Right lobe of liver (tissue), 6 donors: ENCODE data around the gene COPB2. TPM values are rescaled to one million over a fixed set of nuclear protein-coding genes. Genes with fewer than 3 reads are reported as not detected.

Experiments
- ATAC-seq, 4 donors: fragments of 200-7000 bp; cut with Tn5 transposase; one replicate each; pipeline ENCODE4 v1.9.1; 2020; ENCODE audit warnings: mild to moderate bottlenecking in 4 of 4, moderate library complexity in 4 of 4
- DNase-seq, 3 donors: peaks; one replicate each; pipeline ENCODE4 v3.0.0-alpha.2; 2020
- H3K27ac ChIP-seq, 3 donors: fragments of 200-600 bp; one replicate each; pipeline ENCODE4 v1.8.0; 2022
- H3K27me3 ChIP-seq, 2 donors: fragments of 200-600 bp; one replicate each; pipeline ENCODE4 v1.8.0; 2022
- H3K36me3 ChIP-seq, 4 donors: fragments of 200-600 bp; sonication (generic) in 1 of 4; one replicate each; pipeline versions ENCODE4 v1.5.1 to v1.8.0; 2017 to 2022; ENCODE audit warnings: control low read depth in 1 of 4
- H3K4me1 ChIP-seq, 4 donors: fragments of 200-600 bp; sonication (generic) in 1 of 4; one replicate each; pipeline versions ENCODE4 v1.5.1 to v1.8.0; 2017 to 2022; ENCODE audit warnings: control low read depth in 1 of 4
- H3K4me3 ChIP-seq, 3 donors: fragments of 200-600 bp; one replicate each; pipeline ENCODE4 v1.8.0; 2022
- H3K9me3 ChIP-seq, 4 donors: fragments of 200-600 bp; sonication (generic) in 1 of 4; one replicate each; pipeline versions ENCODE4 v1.5.1 to v1.8.0; 2017 to 2022; ENCODE audit warnings: control low read depth in 1 of 4
- POLR2A ChIP-seq: fragments of 450-650 bp; IDR thresholded peaks from one replicate; pipeline ENCODE4 v1.6.1; 2017; ENCODE audit warnings: antibody characterized with exemption, mild to moderate bottlenecking
- WGBS: methylation state at CpG from one replicate; pipeline ENCODE4 v1.1.6; 2018; ENCODE audit warnings: low coverage, low lambda C conversion rate; ENCODE audit not compliant: insufficient coverage; ENCODE audit errors: missing lambda C conversion rate; 5-methylcytosine and 5-hydroxymethylcytosine counted together
- intact Hi-C, 2 donors: fragments of 100-400 bp; cut with DNase I; formaldehyde crosslinking; loops; one replicate each; pipeline versions ENCODE4 v1.11.2 to v1.14.1; 2022
- total RNA-seq, 6 experiments: library from RNA; depleted of rRNA in 2 of 6; stranded (reverse); fragments of >200 nt in 2 of 6; fragmentation: NEBNext Ultra II Directional in 3 of 6; extraction: Animal tissue kit (Norgen Biotek cat#: 25700) in 3 of 6; gene quantifications; one replicate each; pipeline versions ENCODE4 v1.1.0 to v1.2.4, GENCODE V29; 2016 to 2023
- TF ChIP-seq, protein P1 (sequence below), 4 donors: fragments of 200-600 bp in 3 of 4; fragments of 450-650 bp in 1 of 4; IDR thresholded peaks; one replicate each; pipeline versions ENCODE4 v1.5.1 to v1.8.0; 2016 to 2022; ENCODE audit warnings: antibody characterized with exemption in 4 of 4, mild to moderate bottlenecking in 2 of 4
- donor health status: DM: no; HTN: yes; CAD: no.
- donor health status: DM: no; HTN: no; CAD: no.
- donor health status: DM: no; HTN: no; CAD: no.
- donor health status: DM: no; HTN: yes; CAD: no.
- donor health status: DM: no; HTN: yes; CAD: no.

The COPB2 gene
- total RNA-seq, 6 experiments from 2014 or later, result 59.4 to 81.9 (median 66.2) TPM

DNA sequence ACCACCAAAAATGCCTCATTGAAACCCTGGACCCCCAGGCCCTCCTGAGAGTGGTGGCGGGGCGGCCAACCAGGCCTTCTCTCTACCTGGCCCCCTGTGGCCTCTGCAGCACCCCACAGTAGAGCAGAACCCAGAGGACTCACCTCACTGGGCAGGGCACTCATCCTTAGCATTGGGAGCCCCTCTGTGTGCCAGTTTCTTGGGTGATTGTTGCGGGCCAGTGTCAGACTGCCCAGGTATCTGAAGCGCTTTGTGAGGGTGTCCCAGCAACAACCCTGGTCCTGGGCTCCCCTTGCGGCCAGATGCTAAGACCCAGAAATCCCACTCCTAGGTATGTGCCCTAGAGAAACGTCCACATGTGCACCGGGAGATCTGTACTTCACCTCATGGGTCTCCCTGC lies 66.3 kb downstream of the COPB2 start:
- Histone ChIP-seq H3K4me1 (no peaks in the 10 kb centered on the region), H3K36me3 (no peaks in the 10 kb centered on the region), H3K27me3 (no peaks in the 10 kb centered on the region), H3K27ac (no peak overlapping the region), H3K4me3 (no peak overlapping the region), H3K9me3 (no peaks in the 10 kb centered on the region)
- WGBS, result 80% methylated on average over 2 of the region's 7 CpGs
- ATAC-seq (no peak), DNase-seq (no peak)
- TF ChIP-seq, protein P1, sequence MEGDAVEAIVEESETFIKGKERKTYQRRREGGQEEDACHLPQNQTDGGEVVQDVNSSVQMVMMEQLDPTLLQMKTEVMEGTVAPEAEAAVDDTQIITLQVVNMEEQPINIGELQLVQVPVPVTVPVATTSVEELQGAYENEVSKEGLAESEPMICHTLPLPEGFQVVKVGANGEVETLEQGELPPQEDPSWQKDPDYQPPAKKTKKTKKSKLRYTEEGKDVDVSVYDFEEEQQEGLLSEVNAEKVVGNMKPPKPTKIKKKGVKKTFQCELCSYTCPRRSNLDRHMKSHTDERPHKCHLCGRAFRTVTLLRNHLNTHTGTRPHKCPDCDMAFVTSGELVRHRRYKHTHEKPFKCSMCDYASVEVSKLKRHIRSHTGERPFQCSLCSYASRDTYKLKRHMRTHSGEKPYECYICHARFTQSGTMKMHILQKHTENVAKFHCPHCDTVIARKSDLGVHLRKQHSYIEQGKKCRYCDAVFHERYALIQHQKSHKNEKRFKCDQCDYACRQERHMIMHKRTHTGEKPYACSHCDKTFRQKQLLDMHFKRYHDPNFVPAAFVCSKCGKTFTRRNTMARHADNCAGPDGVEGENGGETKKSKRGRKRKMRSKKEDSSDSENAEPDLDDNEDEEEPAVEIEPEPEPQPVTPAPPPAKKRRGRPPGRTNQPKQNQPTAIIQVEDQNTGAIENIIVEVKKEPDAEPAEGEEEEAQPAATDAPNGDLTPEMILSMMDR (IDR thresholded peaks at IDR 0.05), result no peak
- TF ChIP-seq POLR2A, result no peak
- intact Hi-C loops, result loop anchor here in 1 of 2 donors (10.0 kb wide), 2 partner anchors 218 to 378 kb away; partner anchors contain the start of genes FOXL2 and FOXL2NB

DNA sequence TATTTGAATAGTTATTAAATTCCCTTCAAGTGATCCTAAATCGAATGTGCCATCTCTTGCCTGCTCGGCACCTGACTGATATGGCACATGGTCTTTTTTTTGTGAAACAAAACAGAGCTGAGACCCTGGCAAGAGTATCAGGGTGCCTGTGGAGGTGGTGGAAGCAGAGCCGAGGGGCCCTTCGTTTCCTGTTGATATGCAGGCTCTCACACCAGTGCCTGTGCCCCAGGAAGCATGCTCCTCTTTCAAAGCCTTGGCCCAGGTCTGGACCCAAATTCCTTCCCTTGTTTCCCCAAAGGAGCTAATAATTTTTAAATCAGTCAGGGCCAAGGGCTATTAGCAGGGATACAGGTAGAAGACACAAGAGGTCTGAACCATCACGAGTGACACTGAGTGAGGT lies 67.1 kb downstream of the COPB2 start:
- Histone ChIP-seq H3K27ac (no peak overlapping the region), H3K36me3 (no peaks in the 10 kb centered on the region), H3K4me3 (no peak overlapping the region), H3K27me3 (no peaks in the 10 kb centered on the region), H3K4me1 (no peaks in the 10 kb centered on the region), H3K9me3 (no peaks in the 10 kb centered on the region)
- WGBS, result 48% methylated on average over 3 of the region's 5 CpGs
- DNase-seq (no peak), ATAC-seq (no peak)
- TF ChIP-seq, protein P1 (IDR thresholded peaks at IDR 0.05), result no peak
- TF ChIP-seq POLR2A, result no peak
- intact Hi-C loops, result loop anchor here in 1 of 2 donors (10.0 kb wide), 2 partner anchors 218 to 378 kb away; partner anchors contain the start of genes FOXL2 and FOXL2NB

DNA sequence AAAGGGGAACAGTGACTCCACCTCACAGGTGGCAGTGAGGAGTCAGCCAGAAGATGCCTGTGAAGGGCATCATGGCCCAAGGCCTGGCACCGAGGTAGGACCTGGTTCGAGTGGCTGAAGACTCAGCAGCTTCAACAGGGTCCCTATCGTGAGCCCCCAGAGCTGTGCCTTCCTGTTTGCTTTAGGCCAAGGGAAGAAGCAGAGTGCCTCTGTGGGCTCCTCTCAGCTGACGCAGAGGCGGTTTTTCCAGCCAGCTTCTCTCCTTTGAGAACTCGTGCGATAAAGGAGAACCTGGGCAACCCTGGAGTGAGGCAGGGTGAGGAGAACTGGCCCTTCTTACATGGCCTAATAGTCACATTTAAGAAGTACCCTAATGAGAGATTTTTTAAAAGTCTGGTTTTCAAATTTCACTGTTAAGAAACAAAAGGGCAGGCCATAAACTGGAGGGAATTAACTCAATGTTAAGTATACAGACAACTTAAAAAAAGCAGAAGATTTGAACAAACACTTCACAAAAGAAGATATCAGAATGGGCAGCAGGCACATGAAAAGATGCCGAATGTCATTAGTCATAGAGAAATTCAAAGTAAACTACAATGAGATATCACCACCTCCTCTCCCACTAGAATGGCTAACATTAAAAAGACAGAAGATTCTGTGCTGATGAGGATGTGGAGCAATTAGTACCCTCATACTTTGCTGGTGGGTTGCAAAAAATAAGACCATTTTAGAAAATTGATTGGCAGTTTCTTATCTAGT lies 68.7 kb downstream of the COPB2 start:
- ATAC-seq (no peak), DNase-seq (no peak)
- Histone ChIP-seq H3K27me3 (no peaks in the 10 kb centered on the region), H3K36me3 (no peaks in the 10 kb centered on the region), H3K4me3 (no peak overlapping the region), H3K27ac (no peak overlapping the region), H3K4me1 (no peaks in the 10 kb centered on the region), H3K9me3 (no peaks in the 10 kb centered on the region)
- intact Hi-C loops, result loop anchor here in 1 of 2 donors (10.0 kb wide), 2 partner anchors 216 to 376 kb away; partner anchors contain the start of genes FOXL2 and FOXL2NB
- TF ChIP-seq POLR2A, result no peak
- TF ChIP-seq, protein P1 (IDR thresholded peaks at IDR 0.05), result no peak
- WGBS, result 65% methylated on average over 3 of the region's 8 CpGs

DNA sequence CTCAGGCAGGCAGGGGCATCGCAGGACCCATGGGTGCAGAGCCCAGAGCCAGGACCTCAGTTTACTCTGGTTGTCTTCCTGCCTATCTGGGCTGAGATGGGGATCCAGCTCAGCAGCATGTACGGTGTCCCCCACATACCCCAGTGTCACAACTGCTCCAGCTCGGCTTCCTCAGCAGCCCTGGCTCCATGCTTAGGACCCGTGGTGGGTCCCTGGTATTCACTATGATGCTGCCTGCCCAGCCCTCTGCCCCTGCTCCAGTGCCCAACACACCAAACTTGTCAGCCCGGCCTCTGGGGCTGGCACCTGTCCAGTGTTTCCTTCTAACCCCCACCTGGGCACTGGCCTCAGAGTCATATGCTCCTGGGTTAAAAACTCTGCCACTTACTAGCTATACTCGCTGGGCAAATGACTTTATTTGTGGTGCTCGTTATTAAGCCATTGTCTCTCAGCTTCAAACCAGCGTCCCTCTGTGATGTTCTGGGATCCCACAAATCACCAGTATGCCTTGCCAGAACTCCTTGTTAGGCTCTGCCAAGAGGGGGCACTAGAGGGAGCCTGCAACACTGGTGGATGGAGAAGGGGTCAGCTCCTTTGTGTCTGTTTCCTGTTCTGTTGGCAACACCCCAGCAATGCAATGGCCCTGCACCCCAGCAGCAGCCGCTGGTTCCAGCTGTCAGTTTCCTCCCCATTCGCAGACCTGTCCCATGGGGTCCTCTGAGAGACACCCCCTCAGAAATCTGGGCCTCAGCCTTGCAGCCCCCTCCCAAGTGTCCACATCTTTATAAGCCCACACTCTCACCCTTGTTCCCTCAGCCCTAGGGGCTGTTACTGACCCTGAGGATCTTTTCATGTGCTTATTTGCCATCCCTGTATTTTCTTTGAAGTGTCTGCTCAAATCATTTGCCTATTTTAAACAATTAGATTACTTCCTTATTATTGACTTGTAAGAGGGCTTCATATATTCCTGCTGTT lies 69.7 kb downstream of the COPB2 start:
- WGBS, result 80% methylated on average over 4 of the region's 10 CpGs
- H3K4me3 ChIP-seq, result no peak overlapping the region
- H3K36me3 ChIP-seq, result no peaks in the 10 kb centered on the region
- H3K9me3 ChIP-seq, result no peaks in the 10 kb centered on the region
- no peak for TF ChIP-seq POLR2A
- TF ChIP-seq, protein P1 (IDR thresholded peaks at IDR 0.05), result peak in 2 of 4 donors; percentile 6 to 26
- no peaks in the 10 kb centered on the region for H3K4me1 ChIP-seq
- intact Hi-C loops, result loop anchor here in 1 of 2 donors (10.0 kb wide), 2 partner anchors 215 to 375 kb away; partner anchors contain the start of genes FOXL2 and FOXL2NB
- H3K27ac ChIP-seq, result no peak overlapping the region
- no peak for ATAC-seq
- H3K27me3 ChIP-seq, result no peaks in the 10 kb centered on the region
- DNase-seq, result no peak
